Eye (tissue), 1 donor: ENCODE data around the gene DPYD.

ENCODE experiments used
- DNase-seq: peaks from one replicate; pipeline ENCODE4 v3.0.0-alpha.2; 2015

DPYD gene

GRCh38 chr1:97599447-97599846, 321.4 kb downstream of the DPYD start:
- DNase-seq, result no peak

GRCh38 chr1:97593192-97593591, 327.6 kb downstream of the DPYD start:
- DNase-seq, result peak; percentile 28

- DNase-seq, result no peak
These were observed 332.1 kb downstream of the DPYD start for GRCh38 chr1:97588772-97589171.

GRCh38 chr1:97581614-97582051, 339.2 kb downstream of the DPYD start:
- no peak for DNase-seq

- no peak for DNase-seq
These were observed 343.2 kb downstream of the DPYD start for GRCh38 chr1:97577613-97578012.

GRCh38 chr1:97573553-97573952, 347.3 kb downstream of the DPYD start:
- DNase-seq, result no peak

GRCh38 chr1:97572561-97572960, 348.3 kb downstream of the DPYD start:
- DNase-seq, result no peak

GRCh38 chr1:97571760-97572159, 349.1 kb downstream of the DPYD start:
- no peak for DNase-seq

GRCh38 chr1:97570691-97571090, 350.1 kb downstream of the DPYD start:
- DNase-seq, result no peak

GRCh38 chr1:97567000-97567749, 353.7 kb downstream of the DPYD start:
- DNase-seq, result peak; percentile 6

- no peak for DNase-seq
These were observed 354.9 kb downstream of the DPYD start for GRCh38 chr1:97565886-97566285.

GRCh38 chr1:97563926-97564325, 356.9 kb downstream of the DPYD start:
- DNase-seq, result no peak

- DNase-seq, result no peak
These were observed 358.8 kb downstream of the DPYD start for GRCh38 chr1:97562081-97562480.

- DNase-seq, result no peak
These were observed 360.1 kb downstream of the DPYD start for GRCh38 chr1:97560714-97561113.

- peak; percentile 30 for DNase-seq
These were observed 366.9 kb downstream of the DPYD start for GRCh38 chr1:97553971-97554370.

GRCh38 chr1:97551113-97551512, 369.7 kb downstream of the DPYD start:
- no peak for DNase-seq

GRCh38 chr1:97545446-97545845, 375.4 kb downstream of the DPYD start:
- no peak for DNase-seq

GRCh38 chr1:97540346-97540888, 380.4 kb downstream of the DPYD start:
- DNase-seq, result no peak

- no peak for DNase-seq
These were observed 382.7 kb downstream of the DPYD start for GRCh38 chr1:97538113-97538512.

- DNase-seq, result no peak
These were observed 387.5 kb downstream of the DPYD start for GRCh38 chr1:97533358-97533757.

GRCh38 chr1:97529600-97529999, 391.2 kb downstream of the DPYD start:
- no peak for DNase-seq

- DNase-seq, result no peak
These were observed 396.6 kb downstream of the DPYD start for GRCh38 chr1:97524211-97524610.

- DNase-seq, result no peak
These were observed 404.2 kb downstream of the DPYD start for GRCh38 chr1:97516588-97516987.

GRCh38 chr1:97508653-97509218, 412.1 kb downstream of the DPYD start:
- DNase-seq, result no peak

GRCh38 chr1:97507863-97508262, 413.0 kb downstream of the DPYD start:
- DNase-seq, result no peak
